OCI-M1 (cell line): ENCODE measurements around the gene PRKCG.
A peak's percentile ranks its signal among the peaks of the same experiment; 100 is the strongest.
"Not testable (repeated sequence)": the region's sequence is repeated elsewhere in the genome, so short reads cannot be mapped to it uniquely, and the experiment has no call there.

Experiments
- DNase-seq: peaks from one replicate; lab custom pipeline; 2025; lab: John Stamatoyannopoulos, UW

Gene PRKCG

DNA sequence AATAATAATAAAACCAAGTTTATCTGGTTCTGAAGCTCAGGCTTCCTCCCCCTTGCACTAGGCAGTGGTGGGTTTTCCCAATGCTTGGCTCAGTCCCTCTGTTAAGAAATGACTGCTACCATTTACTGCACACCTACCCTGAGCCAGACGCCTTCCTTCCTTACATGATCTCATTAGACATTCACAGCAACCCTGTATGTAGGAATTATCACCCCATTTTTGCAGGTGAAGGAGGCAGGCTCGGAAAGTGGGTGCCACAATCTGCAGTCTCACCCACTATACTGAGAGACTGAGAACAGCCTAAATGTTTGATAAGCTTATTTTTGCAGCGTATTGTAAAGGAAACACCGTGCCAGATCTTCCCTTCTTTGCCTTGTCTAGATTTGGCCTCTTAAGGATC is 62.4 kb downstream of the PRKCG start:
- no peak for DNase-seq

DNA sequence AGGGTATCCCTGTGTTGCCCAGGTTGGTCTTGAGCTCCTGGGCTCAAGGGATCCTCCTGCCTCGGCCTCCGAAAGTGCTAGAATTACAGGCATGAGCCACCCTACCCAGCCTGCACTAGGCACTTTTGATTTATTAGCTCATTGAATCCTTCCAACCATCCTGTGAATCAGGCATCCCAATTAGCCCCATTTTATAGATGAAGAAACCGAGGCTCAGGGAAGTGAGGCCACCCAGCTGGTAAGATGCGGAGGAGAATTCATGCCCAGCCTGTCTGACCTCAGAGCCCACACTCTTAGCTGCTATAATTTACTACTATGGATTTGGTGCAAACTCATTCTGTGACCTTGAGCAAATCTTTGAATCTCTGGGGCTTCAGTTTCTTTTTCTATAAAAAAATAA is 62.9 kb downstream of the PRKCG start:
- DNase-seq = no peak

DNA sequence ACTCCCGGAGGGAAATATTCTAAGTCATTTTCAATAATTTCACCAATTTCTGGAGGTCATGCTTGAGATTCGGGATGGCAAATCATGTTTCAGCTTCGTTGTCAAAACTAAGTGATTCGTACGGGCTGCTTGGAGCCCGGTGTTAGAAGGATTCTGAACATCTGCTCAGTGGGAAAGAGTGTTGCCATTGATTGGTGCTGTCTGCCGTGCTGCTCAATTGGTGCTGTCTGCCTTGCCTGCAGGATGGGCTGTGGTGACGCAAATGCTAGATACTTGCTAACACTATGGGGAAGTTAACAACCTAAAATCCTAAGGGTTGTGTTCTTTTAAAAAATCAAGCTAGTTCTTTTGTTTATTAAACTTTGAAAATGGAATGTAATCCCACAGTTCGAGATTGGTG is 63.4 kb downstream of the PRKCG start:
- peak; percentile 88 for DNase-seq

DNA sequence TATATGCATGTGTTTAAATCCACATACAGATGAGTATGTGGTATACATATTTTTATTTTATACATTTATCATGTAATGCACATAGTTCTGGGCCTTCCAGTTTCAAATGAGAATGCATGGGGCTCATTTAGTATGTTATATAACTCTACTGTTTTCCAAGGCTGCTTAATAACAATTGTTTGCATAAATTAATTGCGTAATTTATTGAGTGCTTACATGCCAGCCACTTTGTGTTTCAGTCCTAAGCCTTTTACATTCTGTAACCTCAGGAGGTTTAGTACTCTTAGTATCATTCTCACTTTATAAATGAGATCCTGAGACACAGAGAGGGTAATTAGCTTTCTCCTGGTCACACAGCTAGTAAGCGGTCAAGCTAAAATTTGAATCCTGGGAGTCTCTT is 64.0 kb downstream of the PRKCG start:
- DNase-seq = no peak

DNA sequence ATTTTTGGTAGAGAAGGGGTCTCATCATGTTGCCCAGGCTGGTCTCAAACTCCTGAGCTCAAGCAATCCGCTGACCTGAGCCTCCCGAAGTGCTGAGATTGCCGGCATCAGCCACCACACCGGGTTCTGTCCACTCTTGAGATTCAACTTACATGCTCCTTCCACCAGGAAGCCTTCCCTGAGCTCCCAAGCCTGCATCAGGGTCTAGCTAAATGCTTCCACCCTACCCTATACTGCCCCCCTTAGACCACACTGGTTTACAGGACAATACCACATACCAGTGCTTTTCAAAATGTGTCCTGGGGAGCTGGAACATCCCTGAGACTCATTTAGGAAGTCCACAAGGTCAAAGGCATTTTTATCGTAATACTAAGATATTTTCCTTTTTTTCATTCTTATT is 65.6 kb downstream of the PRKCG start:
- DNase-seq = peak; percentile 61

DNA sequence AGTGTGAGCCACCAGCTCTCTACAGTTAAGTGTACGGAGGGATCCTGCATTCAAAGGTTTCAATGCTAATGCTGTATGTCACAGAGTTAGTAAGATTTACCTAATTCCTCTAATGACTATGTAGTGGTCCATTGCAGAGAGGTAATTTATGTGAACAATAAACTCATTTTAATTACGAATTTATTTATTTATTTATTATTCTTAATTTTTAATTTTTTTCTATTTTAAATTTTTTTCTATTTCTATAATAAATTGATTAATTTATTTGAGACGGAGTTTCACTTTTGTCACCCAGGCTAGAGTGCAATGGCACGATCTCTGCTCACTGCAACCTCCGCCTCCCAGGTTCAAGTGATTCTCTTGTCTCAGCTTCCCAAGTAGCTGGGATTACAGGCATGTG is 66.6 kb downstream of the PRKCG start:
- DNase-seq = not testable (repeated sequence)

DNA sequence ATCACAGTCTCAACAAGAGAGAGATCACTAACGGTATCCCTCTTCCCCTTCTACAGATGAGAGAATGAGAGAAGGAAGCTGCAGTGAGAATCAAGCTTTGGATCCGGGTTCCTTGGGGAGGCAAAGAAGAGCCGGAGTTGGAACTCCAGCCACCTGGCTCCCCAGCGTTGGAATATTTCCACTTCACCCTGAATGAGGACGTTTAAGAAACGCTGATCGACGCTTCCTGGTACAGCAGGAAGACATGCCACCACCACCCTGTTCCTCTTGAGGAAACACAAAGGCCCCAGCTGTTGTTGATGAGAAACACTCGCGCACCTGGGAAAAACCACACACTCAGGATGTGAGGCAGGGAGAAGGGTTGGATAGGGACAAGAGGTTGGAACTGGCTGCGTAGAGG is 69.4 kb downstream of the PRKCG start:
- no peak for DNase-seq

DNA sequence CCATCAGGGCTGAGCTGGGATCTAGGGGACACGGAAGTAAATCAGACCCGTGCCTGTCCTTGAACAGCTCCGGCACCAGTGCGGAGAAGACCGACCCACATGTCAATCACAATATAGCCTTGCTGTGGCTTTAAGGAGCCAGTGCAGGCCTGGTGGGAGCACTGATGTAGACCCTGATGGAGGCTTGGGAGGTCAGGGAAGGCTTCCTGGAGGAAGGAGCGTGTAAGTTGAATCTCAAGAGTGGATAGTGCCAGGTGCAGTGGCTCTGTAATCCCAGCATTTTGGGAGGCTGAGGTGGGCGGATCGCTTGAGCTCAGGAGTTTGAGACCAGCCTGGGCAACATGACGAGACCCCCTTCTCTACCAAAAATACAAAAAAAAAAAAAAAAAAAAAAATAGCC is 70.0 kb downstream of the PRKCG start:
- DNase-seq = no peak

DNA sequence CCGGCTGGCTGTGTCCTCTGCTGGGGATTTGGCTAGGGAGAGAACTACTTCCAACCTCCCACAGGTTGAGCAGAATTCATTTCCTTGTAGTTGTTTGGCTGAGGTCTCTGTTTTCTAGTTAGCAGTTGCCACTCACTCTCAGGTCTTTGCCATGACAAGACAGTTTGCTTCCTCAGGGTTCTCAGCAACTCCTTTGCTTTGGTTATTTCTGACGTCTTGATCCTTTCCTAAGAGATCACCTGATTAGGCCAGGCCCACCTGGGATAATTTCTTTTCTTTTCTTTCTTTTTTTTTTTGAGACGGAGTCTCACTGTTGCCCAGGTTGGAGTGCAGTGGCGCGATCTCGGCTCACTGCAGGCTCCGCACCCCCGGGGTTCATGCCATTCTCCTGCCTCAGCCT is 71.4 kb downstream of the PRKCG start:
- no peak for DNase-seq
